GM19452 (cell line): ENCODE measurements around the gene TP53.
"Not testable (repeated sequence)": the region's sequence is repeated elsewhere in the genome, so short reads cannot be mapped to it uniquely, and the experiment has no call there.

Source experiments
- ATAC-seq: cut with Tn5 transposase; IDR thresholded peaks from one replicate; pipeline ENCODE4 v1.9.1; 2021; ENCODE audit not compliant: unreplicated experiment

Gene TP53

GRCh38 chr17:7676533-7676932, 10.8 kb downstream of the TP53 start:
- ATAC-seq = no peak

DNA sequence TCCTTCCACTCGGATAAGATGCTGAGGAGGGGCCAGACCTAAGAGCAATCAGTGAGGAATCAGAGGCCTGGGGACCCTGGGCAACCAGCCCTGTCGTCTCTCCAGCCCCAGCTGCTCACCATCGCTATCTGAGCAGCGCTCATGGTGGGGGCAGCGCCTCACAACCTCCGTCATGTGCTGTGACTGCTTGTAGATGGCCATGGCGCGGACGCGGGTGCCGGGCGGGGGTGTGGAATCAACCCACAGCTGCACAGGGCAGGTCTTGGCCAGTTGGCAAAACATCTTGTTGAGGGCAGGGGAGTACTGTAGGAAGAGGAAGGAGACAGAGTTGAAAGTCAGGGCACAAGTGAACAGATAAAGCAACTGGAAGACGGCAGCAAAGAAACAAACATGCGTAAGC, 12.4 kb downstream of the TP53 start:
- ATAC-seq = no peak

DNA sequence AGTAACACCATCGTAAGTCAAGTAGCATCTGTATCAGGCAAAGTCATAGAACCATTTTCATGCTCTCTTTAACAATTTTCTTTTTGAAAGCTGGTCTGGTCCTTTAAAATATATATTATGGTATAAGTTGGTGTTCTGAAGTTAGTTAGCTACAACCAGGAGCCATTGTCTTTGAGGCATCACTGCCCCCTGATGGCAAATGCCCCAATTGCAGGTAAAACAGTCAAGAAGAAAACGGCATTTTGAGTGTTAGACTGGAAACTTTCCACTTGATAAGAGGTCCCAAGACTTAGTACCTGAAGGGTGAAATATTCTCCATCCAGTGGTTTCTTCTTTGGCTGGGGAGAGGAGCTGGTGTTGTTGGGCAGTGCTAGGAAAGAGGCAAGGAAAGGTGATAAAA, 14.1 kb downstream of the TP53 start:
- ATAC-seq = no peak

DNA sequence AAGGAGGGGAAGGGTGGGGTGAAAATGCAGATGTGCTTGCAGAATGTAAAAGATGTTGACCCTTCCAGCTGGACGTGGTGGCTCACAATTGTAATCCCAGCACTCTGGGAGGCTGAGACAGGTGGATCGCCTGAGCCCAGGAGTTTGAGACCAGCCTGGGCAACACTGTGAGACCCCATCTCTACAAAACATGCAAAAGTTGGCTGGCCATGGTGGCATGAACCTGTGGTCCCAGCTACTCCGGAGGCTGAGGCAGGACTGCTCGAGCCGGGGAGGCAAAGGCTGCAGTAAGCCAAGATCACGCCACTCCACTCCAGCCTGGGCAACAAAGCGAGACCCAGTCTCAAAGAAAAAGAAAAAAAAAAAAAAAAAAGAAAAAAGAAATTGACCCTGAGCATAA, 18.8 kb downstream of the TP53 start:
- no peak for ATAC-seq

GRCh38 chr17:7667656-7668406, 19.5 kb downstream of the TP53 start:
- no peak for ATAC-seq

DNA sequence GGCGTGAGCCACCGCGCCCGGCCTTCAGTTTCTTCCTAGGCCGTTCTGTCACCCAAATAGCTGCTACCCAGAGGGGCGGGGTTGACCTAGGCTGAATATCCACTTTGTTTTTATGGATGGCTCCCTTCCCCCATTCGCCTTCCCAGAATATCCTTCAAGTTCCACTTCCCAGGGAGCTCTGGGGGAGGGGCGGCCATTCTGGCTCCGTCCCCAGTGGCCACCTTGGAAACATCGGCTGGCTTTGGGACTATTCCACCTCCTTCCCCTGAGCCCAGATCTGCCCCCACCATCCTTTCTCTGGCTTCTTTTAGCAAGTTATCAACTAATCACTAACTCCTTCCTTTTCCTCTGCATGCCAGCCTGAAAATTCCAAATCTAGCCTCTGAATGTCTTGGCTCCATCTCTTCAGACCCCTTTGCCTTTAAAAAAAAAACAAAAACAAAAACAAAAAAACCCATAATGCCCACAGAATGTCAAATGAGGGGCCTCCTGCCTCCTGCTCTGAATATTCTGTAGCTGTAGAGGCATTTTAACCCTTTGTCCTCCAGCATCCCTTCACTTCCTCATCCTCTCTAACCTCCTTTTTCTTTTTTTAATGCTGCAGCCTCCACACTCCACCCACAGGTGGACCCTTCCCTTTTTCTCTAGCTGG, 30.2 kb downstream of the TP53 start:
- ATAC-seq = no peak

DNA sequence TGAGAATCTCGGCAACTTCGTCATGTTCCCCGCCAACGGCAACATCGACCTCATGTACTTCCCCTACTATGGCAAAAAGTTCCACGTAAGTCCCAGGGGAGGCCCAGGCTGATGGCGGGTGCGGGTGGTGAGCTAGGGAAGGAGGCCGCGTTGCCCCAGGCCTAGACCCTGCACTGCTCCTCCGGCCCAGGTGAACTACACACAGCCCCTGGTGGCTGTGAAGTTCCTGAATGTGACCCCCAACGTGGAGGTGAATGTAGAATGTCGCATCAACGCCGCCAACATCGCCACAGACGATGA, 31.8 kb downstream of the TP53 start:
- no peak for ATAC-seq

- no peak for ATAC-seq
These were observed 32.3 kb downstream of the TP53 start for GRCh38 chr17:7654832-7655540.

DNA sequence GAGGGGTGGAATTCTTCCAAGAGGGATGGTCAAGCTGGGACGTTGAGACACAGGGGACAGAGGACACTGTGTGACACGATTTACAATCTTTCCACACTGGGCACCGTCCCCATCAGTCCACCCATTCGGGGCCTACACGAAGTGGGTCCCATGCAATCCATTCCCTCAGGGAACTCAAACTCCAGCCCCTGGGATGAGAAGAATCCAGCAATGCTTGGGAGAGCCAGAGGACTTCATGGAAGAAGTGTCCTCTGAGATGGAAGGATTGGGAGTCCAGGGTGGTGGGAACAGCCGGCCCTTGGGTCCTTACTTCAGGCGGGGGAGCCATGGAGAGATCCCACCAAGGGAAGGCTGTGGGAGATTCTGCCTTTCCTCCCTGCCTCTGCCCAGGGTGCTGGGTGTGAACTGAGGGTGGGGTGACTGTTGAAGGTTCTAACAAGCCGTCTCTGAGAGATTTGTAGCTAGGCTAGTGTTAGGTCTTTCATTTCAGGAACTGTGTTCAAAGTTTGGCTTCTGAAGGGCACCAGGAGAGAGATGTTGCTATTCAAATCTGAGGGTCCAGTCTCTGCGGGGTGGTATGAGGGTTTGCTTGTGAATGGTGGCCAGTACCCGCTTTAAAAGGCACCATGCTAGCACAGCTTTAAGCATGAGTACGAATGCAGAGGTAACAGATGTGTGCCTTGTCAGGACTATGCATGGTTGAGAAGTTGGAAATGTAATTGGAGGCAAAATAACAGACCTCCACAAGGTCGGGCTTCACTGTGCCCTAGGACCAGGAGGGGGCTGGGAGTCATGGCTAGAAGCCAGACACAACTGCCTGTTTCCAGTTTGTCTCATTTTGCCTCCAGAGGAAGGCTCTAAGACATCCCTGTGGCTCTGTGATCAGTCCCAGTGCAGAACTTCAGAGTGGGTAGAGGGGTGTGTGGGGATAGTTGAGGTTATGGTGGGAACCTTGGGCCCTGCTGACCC, 34.6 kb downstream of the TP53 start:
- no peak for ATAC-seq

DNA sequence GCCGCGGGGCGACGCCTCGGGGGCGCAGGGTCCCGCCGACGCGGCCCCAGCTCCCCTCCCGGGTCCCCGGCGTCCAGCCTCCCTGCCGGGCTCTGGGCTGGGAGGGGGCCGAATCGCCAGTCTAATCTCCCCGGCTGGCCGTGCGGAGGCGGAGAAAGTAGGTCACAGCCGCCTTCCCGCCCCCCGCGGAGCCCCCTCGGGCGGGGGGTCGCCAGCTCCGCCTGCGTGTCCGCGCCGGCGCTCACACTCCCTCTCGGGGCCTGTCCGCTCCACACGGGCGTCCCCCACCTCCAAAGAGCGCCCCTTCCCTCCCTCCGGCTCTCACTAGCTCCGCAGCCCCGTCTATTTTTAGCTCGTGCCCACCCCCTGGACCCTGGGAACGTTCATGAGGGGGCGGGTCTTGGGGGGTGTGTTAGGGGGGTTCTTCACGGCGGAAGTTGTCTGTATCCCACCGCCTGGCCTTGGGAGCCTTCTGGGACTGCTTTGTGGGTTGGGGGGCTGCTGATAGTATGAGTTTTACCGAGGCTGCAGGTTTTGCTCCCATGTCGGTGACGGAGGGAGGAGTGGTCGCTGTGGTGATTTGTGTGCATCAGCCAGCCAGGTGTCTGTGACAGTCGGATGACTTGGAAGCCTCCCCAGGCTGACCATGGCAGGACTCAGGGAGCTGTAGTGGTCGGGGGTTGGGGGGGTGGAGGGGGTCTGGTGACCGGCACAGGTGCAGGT, 35.5 kb downstream of the TP53 start:
- no peak for ATAC-seq

DNA sequence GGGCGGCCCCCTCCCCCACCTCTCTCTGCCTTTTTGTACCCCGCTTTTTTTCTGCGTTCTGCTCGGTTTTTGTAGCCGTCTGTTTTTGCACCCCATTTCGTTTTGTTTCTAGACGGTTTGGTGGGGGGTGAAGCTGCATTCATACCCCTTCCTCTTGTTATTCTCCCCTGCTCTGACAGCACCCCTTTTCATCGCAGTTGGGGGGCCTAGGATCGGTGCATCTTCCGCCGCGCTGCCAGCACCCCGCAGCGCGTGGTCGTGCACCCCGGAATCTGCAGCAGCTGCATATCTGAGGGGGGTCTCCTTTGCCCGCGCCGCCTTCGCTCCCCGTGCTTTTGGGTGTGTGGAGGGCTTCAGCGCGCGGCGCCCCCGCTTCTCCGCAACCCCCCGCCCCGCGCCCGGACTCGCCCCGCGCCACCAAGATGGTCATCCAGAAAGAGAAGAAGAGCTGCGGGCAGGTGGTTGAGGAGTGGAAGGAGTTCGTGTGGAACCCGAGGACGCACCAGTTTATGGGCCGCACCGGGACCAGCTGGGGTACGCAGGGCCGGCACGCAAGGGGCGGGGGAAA, 36.1 kb downstream of the TP53 start:
- no peak for ATAC-seq

GRCh38 chr17:7650509-7651096, 36.7 kb downstream of the TP53 start, which contains the start of gene ATP1B2:
Gene ATP1B2, plus strand, starts transcription at chr17:7650926. Its CDS starts 593 bp downstream, at chr17:7651519.
- ATAC-seq = no peak

DNA sequence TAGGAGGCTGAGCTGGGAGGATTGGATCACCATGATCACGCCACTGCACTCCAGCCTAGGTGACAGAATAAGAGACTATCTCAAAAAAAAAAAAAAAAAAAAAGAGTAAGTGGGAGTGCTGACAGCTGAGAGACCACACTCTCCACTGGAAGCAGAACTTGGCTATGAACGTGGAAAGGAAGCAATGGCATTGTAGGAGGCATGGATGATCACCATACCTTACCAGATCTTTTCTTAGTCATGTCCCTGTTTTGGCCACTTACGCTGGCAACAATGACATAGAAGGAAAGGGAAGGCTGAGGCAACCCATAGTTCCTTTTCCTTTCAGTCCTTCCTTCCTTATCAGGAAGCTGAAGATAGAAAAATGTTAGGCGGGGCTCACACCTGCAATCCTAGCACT, 40.3 kb downstream of the TP53 start:
- ATAC-seq = no peak

- ATAC-seq = no peak
These were observed 40.8 kb downstream of the TP53 start for GRCh38 chr17:7646457-7646856.

GRCh38 chr17:7644775-7645174, 42.5 kb downstream of the TP53 start:
- no peak for ATAC-seq

DNA sequence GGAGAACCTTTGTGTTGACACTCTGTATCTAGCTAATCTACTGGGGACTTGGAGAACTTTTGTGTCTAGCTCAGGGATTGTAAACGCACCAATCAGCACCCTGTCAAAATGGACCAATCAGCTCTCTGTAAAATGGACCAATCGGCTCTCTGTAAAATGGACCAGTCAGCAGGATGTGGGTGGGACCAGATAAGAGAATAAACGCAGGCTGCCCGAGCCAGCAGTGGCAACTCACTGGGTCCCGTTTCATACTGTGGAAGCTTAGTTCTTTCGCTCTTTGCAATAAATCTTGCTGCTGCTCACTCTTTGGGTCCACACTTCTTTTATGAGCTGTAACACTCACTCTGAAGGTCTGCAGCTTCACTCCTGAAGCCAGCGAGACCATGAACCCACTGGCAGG, 45.7 kb downstream of the TP53 start:
- ATAC-seq = not testable (repeated sequence)

DNA sequence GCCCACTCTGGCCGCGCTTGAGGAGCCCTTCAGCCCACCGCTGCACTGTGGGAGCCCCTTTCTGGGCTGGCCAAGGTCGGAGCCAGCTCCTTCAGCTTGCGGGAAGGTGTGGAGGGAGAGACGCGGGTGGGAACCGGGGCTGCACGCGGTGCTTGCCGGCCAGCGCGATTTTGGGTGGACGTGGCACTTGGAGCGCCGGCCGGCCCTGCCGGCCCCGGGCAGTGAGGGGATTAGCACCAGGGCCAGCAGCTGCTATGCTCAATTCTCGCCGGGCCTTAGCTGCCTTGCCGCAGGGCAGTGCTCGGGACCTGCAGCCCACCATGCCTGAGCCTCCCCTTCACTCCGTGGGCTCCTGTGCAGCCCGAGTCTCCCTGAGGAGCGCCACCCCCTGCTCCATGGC, 46.5 kb downstream of the TP53 start:
- ATAC-seq = no peak

GRCh38 chr17:7636163-7636562, 51.1 kb downstream of the TP53 start:
- ATAC-seq = no peak

- ATAC-seq = no peak
These were observed 52.9 kb downstream of the TP53 start for GRCh38 chr17:7634384-7634783.

GRCh38 chr17:7633093-7633492, 54.2 kb downstream of the TP53 start:
- no peak for ATAC-seq
